Muscle of leg (tissue), 11 donors: ENCODE results near the gene LY6G5B. TPM values are rescaled to one million over a fixed set of nuclear protein-coding genes. Genes with fewer than 3 reads are reported as not detected.

ENCODE experiments used
- DNase-seq: peaks from one replicate; pipeline ENCODE4 v3.0.0; 2013
- H3K27ac ChIP-seq: one replicate; pipeline ENCODE4 v1.5.1; 2013; ENCODE audit warnings: mild to moderate bottlenecking, low read length, control low read depth
- H3K27me3 ChIP-seq: one replicate; pipeline ENCODE4 v1.6.1; 2013; ENCODE audit warnings: low read length; ENCODE audit not compliant: control insufficient read depth, insufficient read depth
- H3K36me3 ChIP-seq: one replicate; pipeline ENCODE4 v1.6.1; 2013; ENCODE audit warnings: low read length; ENCODE audit not compliant: control insufficient read depth, insufficient read depth
- H3K4me1 ChIP-seq: one replicate; pipeline ENCODE4 v1.6.1; 2013; ENCODE audit warnings: low read length; ENCODE audit not compliant: control insufficient read depth, insufficient read depth
- H3K4me3 ChIP-seq: one replicate; pipeline ENCODE4 v1.5.1; 2013; ENCODE audit warnings: low read length, control low read depth
- H3K9me3 ChIP-seq: replicated peaks from 2 replicates; pipeline ENCODE4 v1.6.1; 2013; ENCODE audit warnings: low read depth, low read length; ENCODE audit not compliant: control insufficient read depth
- WGBS: methylation state at CpG from one replicate; pipeline ENCODE4 v1.1.5; 2013; ENCODE audit warnings: missing lambda C conversion rate; ENCODE audit not compliant: insufficient coverage; 5-methylcytosine and 5-hydroxymethylcytosine counted together
- polyA plus RNA-seq, 8 donors: library from polyadenylated mRNA; unstranded; fragments of 120-200 nt; gene quantifications; one replicate each; pipeline versions ENCODE4 v1.2.1 to v1.2.3, GENCODE V29; 2013; ENCODE audit warnings: inconsistent platforms in 1 of 8, low replicate concordance in 1 of 8; ENCODE audit not compliant: insufficient read length in 8 of 8, insufficient read depth in 1 of 8
- total RNA-seq: library from RNA; stranded (reverse); fragments of 120-200 nt; gene quantifications from one replicate; pipeline ENCODE4 v1.2.4, GENCODE V29; 2013

LY6G5B gene
- total and polyA plus RNA-seq, 9 donors: 4.9 to 16.7 (median 12.4) TPM

DNA sequence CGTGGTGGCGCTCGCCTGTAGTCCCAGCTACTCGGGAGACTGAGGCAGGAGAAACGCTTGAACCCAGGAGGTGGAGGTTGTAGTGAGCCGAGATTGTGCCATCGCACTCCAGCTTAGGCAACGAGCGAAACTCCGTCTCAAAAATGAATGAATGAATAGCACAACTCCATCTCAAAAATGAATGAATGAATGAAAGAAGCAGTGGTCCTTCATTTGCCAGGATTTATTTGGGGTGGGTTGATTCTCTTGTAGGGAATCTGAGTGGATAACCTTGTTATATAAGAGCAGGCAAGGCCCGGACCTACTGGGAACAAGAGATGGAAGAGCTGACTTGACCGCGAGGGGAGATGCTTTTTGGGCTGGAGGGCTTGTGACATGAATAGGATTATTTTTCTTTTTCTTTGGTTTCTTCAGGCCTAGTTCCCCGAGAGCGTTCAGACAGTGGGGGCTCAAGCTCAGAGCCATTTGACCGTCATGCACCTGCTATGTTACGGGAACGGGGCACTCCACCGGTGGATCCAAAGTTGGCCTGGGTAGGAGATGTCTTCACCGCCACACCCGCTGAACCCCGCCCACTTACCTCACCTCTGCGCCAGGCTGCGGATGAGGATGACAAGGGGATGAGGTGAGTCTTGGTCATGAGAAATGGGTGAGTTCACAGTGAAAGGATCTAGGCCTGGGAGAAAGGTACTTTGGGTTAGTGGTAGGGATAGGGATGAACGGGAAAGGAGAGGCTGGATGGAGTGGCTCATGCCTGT, 39.4 kb upstream of the LY6G5B start:
- Histone ChIP-seq H3K9me3 (no peaks in the 10 kb centered on the region), H3K27ac (no peak overlapping the region), H3K4me1 (no peaks in the 10 kb centered on the region), H3K4me3 (no peak overlapping the region), H3K27me3 (no peaks in the 10 kb centered on the region), H3K36me3 (peaks cover 100% of the 10 kb centered on the region)
- DNase-seq: no peak
- 90% methylated on average over 8 of the region's 25 CpGs for WGBS

GRCh38 chr6:31631209-31631608, 38.6 kb upstream of the LY6G5B start:
- Histone ChIP-seq H3K9me3 (no peaks in the 10 kb centered on the region), H3K36me3 (peaks cover 100% of the 10 kb centered on the region), H3K4me1 (no peaks in the 10 kb centered on the region), H3K27ac (no peak overlapping the region), H3K27me3 (no peaks in the 10 kb centered on the region), H3K4me3 (no peak overlapping the region)
- no peak for DNase-seq
- WGBS: 52% methylated on average over 12 of the region's 16 CpGs

GRCh38 chr6:31631681-31632278, 38.0 kb upstream of the LY6G5B start:
- H3K4me3 ChIP-seq: no peak overlapping the region
- no peak overlapping the region for H3K27ac ChIP-seq
- no peaks in the 10 kb centered on the region for H3K9me3 ChIP-seq
- H3K36me3 ChIP-seq: peaks cover 100% of the 10 kb centered on the region
- WGBS: 75% methylated on average over 21 of the region's 32 CpGs
- no peaks in the 10 kb centered on the region for H3K27me3 ChIP-seq
- no peak for DNase-seq
- peaks cover 2% of the 10 kb centered on the region for H3K4me1 ChIP-seq

GRCh38 chr6:31632279-31632946, 37.4 kb upstream of the LY6G5B start:
- no peaks in the 10 kb centered on the region for H3K9me3 ChIP-seq
- no peak overlapping the region for H3K4me3 ChIP-seq
- H3K27ac ChIP-seq: no peak overlapping the region
- peaks cover 100% of the 10 kb centered on the region for H3K36me3 ChIP-seq
- WGBS: 85% methylated on average over 20 of the region's 26 CpGs
- H3K4me1 ChIP-seq: peaks cover 8% of the 10 kb centered on the region
- no peak for DNase-seq
- H3K27me3 ChIP-seq: no peaks in the 10 kb centered on the region

DNA sequence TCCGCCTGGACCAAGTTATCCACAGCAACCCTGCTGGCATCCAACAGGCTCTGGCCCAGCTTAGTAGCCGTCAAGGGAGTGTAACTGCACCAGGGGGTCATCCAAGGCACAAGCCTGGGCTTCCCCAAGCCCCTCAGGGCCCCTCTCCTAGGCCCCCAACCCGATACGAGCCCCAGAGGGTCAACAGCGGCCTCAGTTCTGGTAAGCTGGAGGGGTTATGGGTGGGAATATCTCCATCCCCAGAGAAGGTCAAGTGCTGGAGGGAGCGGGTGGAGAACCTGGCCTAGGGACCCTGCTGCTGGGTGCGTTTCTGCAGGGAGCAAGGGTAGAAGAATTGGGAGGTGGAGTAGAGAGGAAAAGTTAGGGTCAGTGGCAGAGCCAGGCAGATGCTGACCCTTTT, 36.3 kb upstream of the LY6G5B start:
- 86% methylated on average over 1 of the region's 7 CpGs for WGBS
- Histone ChIP-seq H3K36me3 (peaks cover 97% of the 10 kb centered on the region), H3K27me3 (no peaks in the 10 kb centered on the region), H3K9me3 (no peaks in the 10 kb centered on the region), H3K4me1 (peaks cover 8% of the 10 kb centered on the region), H3K4me3 (no peak overlapping the region), H3K27ac (no peak overlapping the region)
- no peak for DNase-seq

DNA sequence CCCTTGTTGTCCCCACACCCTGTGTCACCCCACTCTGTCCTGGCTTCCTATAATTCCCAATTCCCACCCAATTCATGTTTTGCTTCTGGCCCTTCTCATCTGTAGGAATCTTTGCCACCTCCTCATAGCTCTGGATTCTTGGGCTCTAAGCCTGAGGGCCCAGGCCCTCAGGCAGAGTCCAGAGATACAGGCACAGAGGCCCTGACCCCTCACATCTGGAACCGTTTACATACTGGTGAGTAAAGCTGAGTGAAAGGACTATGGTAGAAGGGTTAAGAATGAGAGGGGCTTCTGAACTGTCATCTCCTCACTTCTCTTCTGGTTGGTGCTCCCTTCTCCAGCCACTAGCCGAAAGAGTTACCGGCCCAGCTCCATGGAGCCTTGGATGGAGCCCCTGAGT, 35.6 kb upstream of the LY6G5B start:
- peaks cover 8% of the 10 kb centered on the region for H3K4me1 ChIP-seq
- H3K9me3 ChIP-seq: no peaks in the 10 kb centered on the region
- no peak for DNase-seq
- H3K27ac ChIP-seq: no peak overlapping the region
- peaks cover 93% of the 10 kb centered on the region for H3K36me3 ChIP-seq
- no CpG with 5 or more reads among the region's 3 CpGs for WGBS
- no peaks in the 10 kb centered on the region for H3K27me3 ChIP-seq
- H3K4me3 ChIP-seq: no peak overlapping the region

- Histone ChIP-seq H3K9me3 (no peaks in the 10 kb centered on the region), H3K27me3 (no peaks in the 10 kb centered on the region), H3K36me3 (peaks cover 93% of the 10 kb centered on the region), H3K4me1 (peaks cover 12% of the 10 kb centered on the region), H3K4me3 (no peak overlapping the region), H3K27ac (no peak overlapping the region)
- 88% methylated on average over 10 of the region's 11 CpGs for WGBS
- no peak for DNase-seq
These were observed 34.7 kb upstream of the LY6G5B start for GRCh38 chr6:31634969-31635575.

DNA sequence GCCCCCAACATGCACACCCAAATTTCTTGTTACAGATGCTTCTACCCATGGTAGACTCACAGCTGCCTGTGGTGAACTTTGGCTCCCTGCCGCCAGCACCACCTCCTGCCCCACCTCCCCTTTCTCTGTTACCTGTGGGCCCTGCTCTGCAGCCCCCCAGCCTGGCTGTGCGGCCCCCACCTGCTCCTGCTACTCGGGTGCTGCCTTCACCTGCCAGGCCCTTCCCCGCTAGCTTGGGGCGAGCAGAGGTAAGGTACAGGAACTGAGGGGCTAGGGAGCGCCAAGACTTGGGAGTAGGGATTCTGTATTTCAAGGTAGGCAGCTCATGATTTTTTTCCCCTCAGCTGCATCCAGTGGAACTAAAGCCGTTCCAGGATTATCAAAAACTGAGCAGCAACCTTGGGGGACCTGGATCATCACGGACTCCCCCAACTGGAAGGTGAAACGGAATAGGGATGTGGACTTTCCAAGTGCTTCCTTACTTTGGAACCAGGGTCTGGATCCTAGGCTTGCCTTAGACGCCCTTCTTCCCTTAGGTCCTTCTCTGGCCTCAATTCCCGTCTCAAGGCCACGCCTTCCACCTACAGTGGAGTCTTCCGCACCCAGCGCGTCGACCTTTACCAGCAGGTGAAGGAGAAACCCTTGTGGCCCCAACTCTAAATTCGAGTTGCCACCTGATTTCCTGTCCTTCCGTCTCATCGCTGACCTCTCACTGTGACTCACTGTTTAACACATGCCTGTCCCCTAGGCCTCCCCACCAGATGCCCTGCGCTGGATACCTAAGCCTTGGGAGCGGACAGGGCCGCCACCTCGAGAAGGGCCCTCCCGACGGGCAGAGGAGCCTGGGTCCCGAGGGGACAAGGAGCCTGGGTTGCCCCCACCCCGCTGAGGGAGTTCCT, 32.8 kb upstream of the LY6G5B start:
- no peak overlapping the region for H3K27ac ChIP-seq
- 76% methylated on average over 17 of the region's 27 CpGs for WGBS
- no peak overlapping the region for H3K4me3 ChIP-seq
- H3K36me3 ChIP-seq: peaks cover 93% of the 10 kb centered on the region
- H3K4me1 ChIP-seq: peaks cover 12% of the 10 kb centered on the region
- DNase-seq: no peak
- H3K27me3 ChIP-seq: no peaks in the 10 kb centered on the region
- H3K9me3 ChIP-seq: no peaks in the 10 kb centered on the region

DNA sequence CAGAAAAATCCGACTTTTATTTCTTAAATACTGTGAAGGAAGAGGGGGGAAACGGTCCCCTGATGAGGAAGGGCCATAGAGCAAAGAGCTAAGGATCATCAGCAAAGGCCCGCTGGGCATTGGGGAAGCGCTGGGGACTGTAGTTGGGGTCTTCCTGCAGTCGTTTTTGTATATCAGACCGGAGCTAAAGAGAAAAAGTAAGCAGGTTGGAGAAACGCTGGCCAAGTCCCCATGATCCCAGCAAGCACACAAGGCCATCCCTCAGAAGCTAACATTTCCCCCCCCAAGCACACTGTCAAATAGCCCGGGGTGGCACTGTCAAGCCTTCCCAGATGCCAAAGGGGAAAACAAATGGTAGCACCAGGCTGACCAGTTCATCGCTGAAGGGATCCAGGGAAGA, 30.7 kb upstream of the LY6G5B start:
- Histone ChIP-seq H3K4me3 (no peak overlapping the region), H3K9me3 (no peaks in the 10 kb centered on the region), H3K36me3 (peaks cover 92% of the 10 kb centered on the region), H3K27me3 (no peaks in the 10 kb centered on the region), H3K4me1 (peaks cover 12% of the 10 kb centered on the region), H3K27ac (no peak overlapping the region)
- no peak for DNase-seq
- 96% methylated on average over 3 of the region's 9 CpGs for WGBS
